Lower leg skin (tissue), 4 donors: ENCODE measurements around the gene SCNN1B. TPM values are rescaled to one million over a fixed set of nuclear protein-coding genes. Genes with fewer than 3 reads are reported as not detected.

Experiments
- DNase-seq, 2 donors: peaks; one replicate each; pipeline ENCODE4 v3.0.0-alpha.2; 2019; ENCODE audit warnings: low spot score in 2 of 2
- H3K4me3 ChIP-seq: fragments of 200-600 bp; sonication (generic); 2 replicates; pipeline ENCODE4 v1.5.1; 2017; ENCODE audit warnings: mild to moderate bottlenecking, low read depth; ENCODE audit not compliant: poor library complexity, severe bottlenecking
- POLR2A ChIP-seq, 2 donors: fragments of 450-650 bp; IDR thresholded peaks; one replicate each; pipeline ENCODE4 v1.6.1; 2016 to 2017; ENCODE audit warnings: antibody characterized with exemption in 2 of 2, mild to moderate bottlenecking in 1 of 2, moderate library complexity in 1 of 2
- WGBS, 2 donors: methylation state at CpG; one replicate each; pipeline ENCODE4 v1.1.5; 2018; 5-methylcytosine and 5-hydroxymethylcytosine counted together
- intact Hi-C: fragments of 100-400 bp; cut with DNase I; formaldehyde crosslinking; loops from one replicate; pipeline ENCODE4 v1.15.0; 2023; ENCODE audit warnings: low total_unique reads
- total RNA-seq, 4 donors: library from RNA; depleted of rRNA; stranded (reverse); fragments of >200 nt; gene quantifications; one replicate each; pipeline ENCODE4 v1.1.0, GENCODE V29; 2016
- TF ChIP-seq, protein P1 (sequence below), 3 donors: fragments of 450-650 bp; IDR thresholded peaks; one replicate each; pipeline ENCODE4 v1.5.1; 2016; ENCODE audit warnings: antibody characterized with exemption in 3 of 3, mild to moderate bottlenecking in 3 of 3, moderate library complexity in 2 of 3

SCNN1B gene
- total RNA-seq, 4 donors from 2014 or later: 33.4 to 91.4 (median 76.6) TPM

DNA sequence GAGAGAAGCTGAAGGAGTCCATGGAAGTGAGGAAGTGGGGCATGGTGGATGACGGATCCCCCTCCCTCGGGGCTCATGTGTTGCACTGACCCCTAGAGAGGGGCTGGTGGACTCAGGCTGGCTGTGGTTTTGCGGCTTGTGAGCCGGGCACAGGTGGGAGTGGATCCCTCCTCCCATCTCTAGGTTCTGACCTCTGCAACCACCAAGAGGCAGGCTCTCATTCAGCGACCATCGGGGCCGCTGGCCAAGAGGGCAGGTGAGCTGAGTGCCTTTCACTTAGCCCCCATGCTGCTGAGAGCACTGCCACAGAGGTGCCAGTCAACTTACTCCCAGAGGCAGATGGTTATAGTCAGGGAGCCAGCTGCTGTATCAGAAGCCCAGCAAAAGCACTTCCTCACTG lies 67.3 kb downstream of the SCNN1B start:
- H3K4me3 ChIP-seq: no peak overlapping the region
- DNase-seq: no peak
- WGBS, 2 donors: 59% methylated on average over 7 of the region's 7 CpGs; no CpG with 5 or more reads in 1 of the 2 donors
- TF ChIP-seq, protein P1, sequence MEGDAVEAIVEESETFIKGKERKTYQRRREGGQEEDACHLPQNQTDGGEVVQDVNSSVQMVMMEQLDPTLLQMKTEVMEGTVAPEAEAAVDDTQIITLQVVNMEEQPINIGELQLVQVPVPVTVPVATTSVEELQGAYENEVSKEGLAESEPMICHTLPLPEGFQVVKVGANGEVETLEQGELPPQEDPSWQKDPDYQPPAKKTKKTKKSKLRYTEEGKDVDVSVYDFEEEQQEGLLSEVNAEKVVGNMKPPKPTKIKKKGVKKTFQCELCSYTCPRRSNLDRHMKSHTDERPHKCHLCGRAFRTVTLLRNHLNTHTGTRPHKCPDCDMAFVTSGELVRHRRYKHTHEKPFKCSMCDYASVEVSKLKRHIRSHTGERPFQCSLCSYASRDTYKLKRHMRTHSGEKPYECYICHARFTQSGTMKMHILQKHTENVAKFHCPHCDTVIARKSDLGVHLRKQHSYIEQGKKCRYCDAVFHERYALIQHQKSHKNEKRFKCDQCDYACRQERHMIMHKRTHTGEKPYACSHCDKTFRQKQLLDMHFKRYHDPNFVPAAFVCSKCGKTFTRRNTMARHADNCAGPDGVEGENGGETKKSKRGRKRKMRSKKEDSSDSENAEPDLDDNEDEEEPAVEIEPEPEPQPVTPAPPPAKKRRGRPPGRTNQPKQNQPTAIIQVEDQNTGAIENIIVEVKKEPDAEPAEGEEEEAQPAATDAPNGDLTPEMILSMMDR (IDR thresholded peaks at IDR 0.05): no peak
- TF ChIP-seq POLR2A (IDR thresholded peaks at IDR 0.05): no peak
- intact Hi-C loops: no loop called here

DNA sequence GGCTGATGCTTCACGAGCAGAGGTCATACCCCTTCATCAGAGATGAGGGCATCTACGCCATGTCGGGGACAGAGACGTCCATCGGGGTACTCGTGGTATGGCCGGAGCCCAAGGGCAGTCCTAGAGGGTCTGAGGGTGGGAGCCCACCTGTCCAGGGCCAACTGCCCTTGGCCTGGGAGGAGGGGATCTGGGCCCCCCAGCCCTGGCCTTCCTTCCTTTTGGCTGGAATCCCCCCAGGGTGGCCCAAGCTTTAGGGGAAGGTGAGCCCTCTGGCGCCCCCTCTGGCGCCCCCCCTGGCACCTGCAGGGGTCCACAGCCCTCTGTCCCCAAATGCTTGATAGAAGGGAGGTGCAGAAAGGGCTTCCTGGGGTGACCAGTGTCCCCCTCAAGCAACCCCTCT lies 69.3 kb downstream of the SCNN1B start:
- 85% methylated on average over 8 to 9 of the region's 9 CpGs for WGBS, 2 donors

DNA sequence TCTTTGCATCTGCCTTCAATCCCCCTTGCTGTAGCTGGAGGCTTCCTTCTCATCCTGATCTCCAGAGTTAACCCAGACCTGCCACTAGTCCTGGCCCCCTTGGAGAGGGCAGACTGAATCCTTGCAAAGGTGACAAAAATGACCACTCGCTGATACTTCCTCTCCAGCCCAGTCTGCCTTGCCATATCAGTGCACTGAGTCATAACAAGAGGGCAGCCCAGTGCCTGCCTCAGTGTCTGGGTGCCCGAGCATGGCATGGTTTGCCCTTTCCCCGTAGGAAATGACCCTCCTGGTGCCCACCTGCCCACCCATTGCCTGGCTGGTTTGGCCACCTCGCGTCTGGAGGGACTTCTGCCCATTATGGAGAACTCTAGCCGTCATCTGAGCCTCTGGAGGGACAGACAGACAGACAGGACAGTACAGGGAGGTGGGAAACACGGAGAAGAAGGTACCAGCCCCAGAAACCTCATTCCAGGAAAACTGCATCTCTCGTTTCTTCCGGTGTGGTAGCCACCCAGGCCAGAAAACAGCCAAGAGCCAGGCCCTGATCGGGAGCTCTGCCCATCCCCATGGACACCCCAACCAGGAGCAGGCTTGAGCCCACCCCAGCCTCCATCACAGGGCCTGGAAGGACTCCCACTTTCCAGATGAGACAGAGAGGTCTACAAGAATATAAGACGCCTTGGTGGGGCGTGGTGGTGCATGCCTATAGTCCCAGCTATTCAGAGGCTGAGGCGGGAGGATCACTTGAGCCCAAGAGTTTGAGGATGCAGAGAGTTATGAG lies 71.5 kb downstream of the SCNN1B start:
- WGBS, 2 donors: 85 to 88% methylated on average over 12 of the region's 13 CpGs
- no peak for DNase-seq
- intact Hi-C loops: no loop called here
- TF ChIP-seq POLR2A (IDR thresholded peaks at IDR 0.05): no peak
- TF ChIP-seq, protein P1 (IDR thresholded peaks at IDR 0.05): no peak
- H3K4me3 ChIP-seq: no peak overlapping the region

More for the DNA sequence above, 69.3 kb downstream of the SCNN1B start:
- TF ChIP-seq, protein P1 (IDR thresholded peaks at IDR 0.05): no peak
- TF ChIP-seq POLR2A (IDR thresholded peaks at IDR 0.05): no peak
- DNase-seq: no peak
- H3K4me3 ChIP-seq: no peak overlapping the region
- intact Hi-C loops: no loop called here

DNA sequence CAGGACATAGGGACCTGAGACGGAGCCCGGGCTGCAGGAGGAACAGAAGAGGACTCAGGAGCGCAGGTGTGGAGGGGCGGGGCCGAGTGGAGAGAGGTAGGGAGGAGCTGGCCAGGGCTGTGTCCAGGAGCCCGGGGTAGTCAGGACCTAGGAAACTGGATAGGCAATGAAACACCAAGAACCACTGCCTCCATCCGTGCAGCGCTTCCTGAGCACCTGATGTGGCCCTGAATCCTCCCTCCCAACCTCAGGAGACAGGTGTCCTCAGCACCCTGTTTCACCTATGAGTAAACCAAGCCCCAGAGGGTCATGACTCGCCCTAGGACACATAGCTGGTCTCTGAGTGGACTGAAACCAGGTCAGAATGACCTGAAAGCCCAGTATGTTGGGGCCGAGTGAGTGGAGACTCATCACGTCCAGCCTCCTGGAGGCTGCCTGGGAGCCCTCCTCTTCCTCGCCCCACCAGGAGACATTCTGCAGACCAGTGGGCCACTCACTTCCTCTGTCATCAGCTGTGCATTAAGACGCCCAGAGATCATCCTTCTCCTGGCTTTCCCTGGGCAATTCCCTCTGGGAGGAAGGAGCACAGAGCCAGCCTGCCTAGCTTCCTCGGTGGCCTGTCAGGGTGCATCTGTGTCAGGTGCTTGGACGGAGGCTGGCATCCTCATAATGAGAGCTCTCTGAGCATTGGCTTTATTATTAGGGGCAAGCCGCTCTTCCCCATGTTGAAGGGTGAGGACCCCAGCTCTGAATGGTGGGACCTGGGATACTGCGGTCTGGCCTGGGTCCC lies 72.8 kb downstream of the SCNN1B start:
- H3K4me3 ChIP-seq: no peak overlapping the region
- intact Hi-C loops: no loop called here
- 78 to 79% methylated on average over 16 to 17 of the region's 17 CpGs for WGBS, 2 donors
- no peak for DNase-seq
- TF ChIP-seq POLR2A (IDR thresholded peaks at IDR 0.05): no peak

DNA sequence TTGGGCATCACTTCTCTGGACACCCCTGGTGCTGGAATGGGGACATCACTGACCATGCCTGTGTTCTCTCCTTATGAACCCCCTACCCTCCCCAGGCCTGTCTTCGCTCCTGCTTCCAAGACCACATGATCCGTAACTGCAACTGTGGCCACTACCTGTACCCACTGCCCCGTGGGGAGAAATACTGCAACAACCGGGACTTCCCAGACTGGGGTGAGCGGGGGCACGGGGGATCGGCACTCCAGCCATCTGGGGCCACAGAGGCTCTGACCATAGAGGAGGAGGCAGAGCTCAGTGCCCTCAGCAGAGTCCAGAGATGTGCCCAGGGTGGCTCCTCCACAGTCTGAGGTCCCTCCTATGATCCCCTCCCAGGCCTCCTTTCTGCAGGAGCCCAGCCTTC lies 73.5 kb downstream of the SCNN1B start:
- no peak for TF ChIP-seq POLR2A (IDR thresholded peaks at IDR 0.05)
- TF ChIP-seq, protein P1 (IDR thresholded peaks at IDR 0.05): no peak
- no peak for DNase-seq
- intact Hi-C loops: no loop called here
- no peak overlapping the region for H3K4me3 ChIP-seq
- WGBS, 2 donors: 83 to 85% methylated on average over 7 of the region's 7 CpGs
